SW480 (cell line): ENCODE results near the gene AMACR.

Experiments
- DNase-seq: peaks from one replicate; pipeline ENCODE4 v3.0.0-alpha.2; 2016; ENCODE audit warnings: low spot score

Gene AMACR

GRCh38 chr5:34007621-34008600 lies at the start of gene AMACR:
AMACR (minus strand) TSS chr5:34008050; CDS start chr5:34008019, 31 bp downstream.
- DNase-seq = peak; percentile 92

GRCh38 chr5:34057569-34057968 lies 49.7 kb upstream of the AMACR start:
- no peak for DNase-seq

DNA sequence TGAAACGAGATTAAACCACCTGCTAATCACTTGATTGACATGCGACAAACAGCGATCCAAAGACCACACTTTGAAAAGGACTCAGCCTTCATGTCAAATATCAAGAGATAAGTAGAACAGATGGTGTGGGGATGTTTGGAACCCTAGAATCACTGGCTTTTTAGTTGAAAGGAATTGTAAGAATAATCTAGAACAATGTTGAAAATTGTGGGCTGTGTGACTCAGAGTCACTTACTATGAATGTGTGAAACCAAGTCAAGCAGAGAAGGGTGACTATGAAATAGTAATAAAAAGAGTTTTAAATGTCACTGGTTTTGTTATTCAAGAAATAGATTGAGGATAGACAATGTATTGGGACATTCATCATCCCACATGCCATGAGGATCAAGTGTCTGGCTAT lies 49.3 kb upstream of the AMACR start:
- no peak for DNase-seq

GRCh38 chr5:34055667-34056066 lies 47.8 kb upstream of the AMACR start:
- DNase-seq = no peak

DNA sequence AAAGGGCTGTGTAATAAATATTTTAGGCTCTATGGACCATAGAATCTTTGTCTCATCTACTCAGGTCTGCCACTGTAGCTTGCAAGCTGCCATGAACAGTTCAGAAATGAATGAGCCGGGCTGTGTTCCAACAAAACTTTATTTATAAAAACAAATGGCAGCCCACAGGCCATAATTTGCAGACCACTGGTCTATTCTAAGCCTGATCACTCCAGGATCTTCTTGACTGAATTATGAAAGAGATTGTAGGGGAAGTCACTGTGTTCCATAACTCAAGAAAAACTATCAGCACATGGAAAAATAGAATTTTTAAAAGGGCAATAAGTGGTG lies 46.5 kb upstream of the AMACR start:
- no peak for DNase-seq

GRCh38 chr5:34053571-34054399 lies 45.9 kb upstream of the AMACR start:
- no peak for DNase-seq

GRCh38 chr5:34053133-34053532 lies 45.3 kb upstream of the AMACR start:
- DNase-seq = no peak

- DNase-seq = no peak
These were observed 43.6 kb upstream of the AMACR start for GRCh38 chr5:34051374-34051980.

DNA sequence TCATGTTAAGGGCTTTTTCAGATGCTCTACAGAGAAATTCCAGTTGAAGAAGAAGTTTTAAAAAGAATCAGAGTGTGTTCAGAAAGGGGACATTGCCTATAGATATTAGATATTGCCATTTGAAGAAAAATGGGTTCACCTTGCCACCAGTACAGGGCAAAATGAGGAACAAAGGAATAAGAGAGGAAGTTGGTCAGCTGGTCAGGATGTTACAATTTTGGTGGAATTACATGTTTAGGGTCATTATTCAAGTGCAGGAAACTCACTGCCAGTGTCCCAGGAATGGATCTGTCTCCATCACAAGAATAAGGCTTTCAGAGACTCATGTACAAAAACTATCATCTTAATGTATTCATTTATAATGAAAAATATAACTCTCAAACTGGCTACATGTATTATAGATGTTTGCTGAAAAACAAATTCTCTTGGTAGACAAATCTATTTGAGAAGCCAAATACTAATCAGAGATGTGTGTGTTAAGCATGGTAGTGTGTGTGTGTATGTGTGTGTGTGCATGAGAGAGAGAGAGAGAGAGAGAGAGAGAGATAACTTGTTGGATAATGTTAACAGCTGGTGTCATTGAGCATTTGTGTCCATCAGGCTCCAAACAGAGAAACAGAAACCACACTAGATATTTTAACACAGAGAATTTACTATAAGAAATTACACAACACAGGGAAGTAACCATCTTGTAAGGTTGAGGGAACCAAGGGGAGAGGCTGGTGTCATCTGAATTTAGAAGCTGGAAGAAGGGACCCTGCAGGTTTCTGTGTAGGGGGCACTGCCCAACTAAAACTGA lies 40.1 kb upstream of the AMACR start:
- no peak for DNase-seq

- no peak for DNase-seq
These were observed 39.3 kb upstream of the AMACR start for GRCh38 chr5:34047143-34047542.

DNA sequence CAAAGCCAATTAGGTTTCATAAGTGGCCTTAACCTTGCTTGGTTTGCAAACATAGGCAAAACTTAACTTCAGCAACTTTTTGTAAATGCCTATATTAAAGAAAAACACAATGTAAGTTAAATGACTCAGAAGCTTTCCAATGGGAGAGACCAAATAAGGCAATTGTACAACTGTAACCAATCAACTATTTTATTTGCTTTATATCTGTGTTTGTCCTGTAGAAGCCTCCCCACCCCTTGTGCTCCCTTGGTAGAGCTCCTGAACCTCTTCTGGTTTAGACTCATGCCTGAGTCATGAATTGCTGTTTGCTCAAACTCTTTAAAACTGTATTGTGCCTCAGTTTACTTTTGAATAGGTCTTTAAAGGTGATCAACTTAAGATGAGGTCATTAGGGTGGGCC lies 38.1 kb upstream of the AMACR start:
- no peak for DNase-seq

- no peak for DNase-seq
These were observed 37.2 kb upstream of the AMACR start for GRCh38 chr5:34045023-34045422.

GRCh38 chr5:34043099-34043876 lies 35.4 kb upstream of the AMACR start, which contains the start of gene C1QTNF3:
C1QTNF3 (minus strand) TSS chr5:34043213; CDS start chr5:34043125, 88 bp downstream.
- no peak for DNase-seq

DNA sequence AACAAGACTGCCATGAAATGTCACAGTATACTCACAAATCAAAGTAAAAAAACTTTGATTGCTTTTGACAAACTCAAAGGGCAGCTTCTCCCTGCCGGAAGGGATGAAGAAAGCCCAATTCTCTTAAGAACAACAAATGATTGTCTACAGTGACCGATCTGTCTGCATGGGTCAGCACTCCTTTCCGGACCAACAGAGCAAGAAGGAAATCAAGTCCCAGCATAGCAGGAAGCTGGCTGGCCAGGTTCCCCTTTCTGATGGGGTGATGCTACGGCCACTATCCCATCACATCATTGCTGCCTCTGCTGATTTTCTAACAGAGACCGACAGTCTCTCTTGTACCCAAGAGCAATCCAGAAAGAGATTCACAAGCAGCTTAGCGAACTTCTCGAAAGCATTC lies 34.5 kb upstream of the AMACR start:
- no peak for DNase-seq

DNA sequence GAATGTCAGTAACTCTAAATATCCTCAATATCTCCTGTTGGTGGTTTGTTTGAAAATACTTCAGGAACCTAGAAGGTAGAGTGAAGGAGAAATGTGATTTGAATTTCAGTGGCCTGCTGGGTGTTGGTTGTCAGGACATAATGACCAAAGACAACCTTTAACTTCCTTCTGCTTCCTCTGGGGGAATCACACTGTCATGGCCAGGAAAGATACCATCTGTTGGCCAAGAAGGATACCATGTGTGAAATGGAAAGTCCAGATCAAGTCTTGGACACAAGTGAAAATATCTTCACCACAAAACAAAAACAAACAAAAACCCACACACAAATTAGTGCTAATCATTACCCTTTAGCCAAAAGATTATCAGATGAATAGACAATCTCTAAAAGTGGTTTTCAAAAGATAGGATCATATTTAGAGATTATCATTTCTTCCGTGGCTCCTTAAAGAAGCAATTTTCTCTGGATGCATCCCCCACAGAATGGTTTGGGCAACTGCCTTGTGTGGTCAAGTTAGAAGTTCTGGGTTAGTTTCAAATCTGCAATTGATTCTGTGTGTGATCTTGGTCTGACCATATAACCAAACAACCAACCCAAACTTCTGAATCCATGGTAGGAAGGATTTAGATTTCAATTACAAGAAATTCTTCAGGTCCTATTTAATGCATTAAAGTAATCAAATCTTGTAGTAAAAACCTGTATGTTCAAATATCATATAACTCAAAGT lies 33.6 kb upstream of the AMACR start:
- no peak for DNase-seq

GRCh38 chr5:34040472-34040871 lies 32.6 kb upstream of the AMACR start:
- no peak for DNase-seq

- DNase-seq = no peak
These were observed 31.7 kb upstream of the AMACR start for GRCh38 chr5:34039398-34040157.

DNA sequence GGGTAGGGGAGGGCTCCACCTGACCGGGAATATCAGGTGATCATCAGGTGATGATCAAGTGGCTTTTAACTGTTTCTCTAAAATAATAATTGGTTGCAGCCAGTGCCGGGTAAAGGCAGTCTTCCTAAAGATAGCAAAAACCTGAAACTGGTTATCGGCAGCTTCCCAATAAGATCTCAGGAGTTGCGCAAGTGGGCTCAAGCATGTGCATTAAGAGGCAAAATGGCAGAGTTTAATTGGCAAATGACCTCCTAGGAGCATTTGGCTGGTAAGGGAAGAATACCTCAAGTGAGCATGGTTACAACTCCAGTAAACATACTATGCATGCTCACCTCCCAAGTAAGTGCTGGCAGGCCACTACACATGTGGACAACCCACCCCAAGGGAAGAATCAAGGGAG lies 31.0 kb upstream of the AMACR start:
- no peak for DNase-seq

DNA sequence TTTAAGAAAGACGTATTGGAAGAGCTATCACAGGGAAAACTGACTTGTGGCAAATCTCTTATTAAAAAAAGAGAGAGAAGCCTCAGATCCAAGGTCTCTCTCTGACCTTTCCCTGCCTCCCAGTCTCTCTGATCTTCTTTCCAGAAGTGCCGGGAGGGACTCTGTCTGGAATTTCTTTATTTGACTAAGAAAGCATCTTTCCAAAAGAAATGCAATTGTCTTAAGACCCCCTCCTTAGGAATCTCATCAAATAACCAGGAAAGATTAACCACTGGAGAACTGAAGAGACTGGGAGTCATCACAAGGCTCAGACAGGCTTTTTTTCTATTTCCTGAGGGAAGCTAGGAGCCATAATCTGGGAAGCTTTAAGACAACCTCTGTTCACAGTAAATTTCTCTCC lies 30.5 kb upstream of the AMACR start:
- no peak for DNase-seq
